Ishikawa (cell line): ENCODE data around the gene CAB39.
A peak's percentile ranks its signal among the peaks of the same experiment; 100 is the strongest.

Experiments
- CEBPB ChIP-seq: IDR thresholded peaks from 2 replicates; pipeline ENCODE4 v1.6.1; 2012
- CREB1 ChIP-seq: IDR thresholded peaks from 2 replicates; pipeline ENCODE4 v1.6.1; 2012; ENCODE audit warnings: low read depth
- EGR1 ChIP-seq: IDR thresholded peaks from 2 replicates; pipeline ENCODE4 v1.6.1; 2012
- EP300 ChIP-seq: IDR thresholded peaks from 2 replicates; pipeline ENCODE4 v1.6.1; 2012; ENCODE audit warnings: borderline replicate concordance
- FOXM1 ChIP-seq: IDR thresholded peaks from 2 replicates; pipeline ENCODE4 v1.6.1; 2012; ENCODE audit warnings: low read depth, borderline replicate concordance
- NFIC ChIP-seq: IDR thresholded peaks from 2 replicates; pipeline ENCODE4 v1.6.1; 2012
- RAD21 ChIP-seq: IDR thresholded peaks from 2 replicates; pipeline ENCODE4 v1.6.1; 2012; ENCODE audit warnings: low read depth
- REST ChIP-seq: IDR thresholded peaks from 2 replicates; pipeline ENCODE4 v1.6.1; 2012; ENCODE audit warnings: low read depth, mild to moderate bottlenecking
- TCF12 ChIP-seq: IDR thresholded peaks from 2 replicates; pipeline ENCODE4 v1.6.1; 2012; ENCODE audit warnings: low read depth
- TEAD4 ChIP-seq: IDR thresholded peaks from 2 replicates; pipeline ENCODE4 v1.6.1; 2012
- ZBTB7A ChIP-seq: IDR thresholded peaks from 2 replicates; pipeline ENCODE4 v1.6.1; 2012; ENCODE audit warnings: low read depth
- TF ChIP-seq, protein P1 (sequence below): IDR thresholded peaks from 2 replicates; pipeline ENCODE4 v1.6.1; 2012
- TF ChIP-seq, protein P2 (sequence below): IDR thresholded peaks from 2 replicates; pipeline ENCODE4 v1.6.1; 2012

The CAB39 gene

DNA sequence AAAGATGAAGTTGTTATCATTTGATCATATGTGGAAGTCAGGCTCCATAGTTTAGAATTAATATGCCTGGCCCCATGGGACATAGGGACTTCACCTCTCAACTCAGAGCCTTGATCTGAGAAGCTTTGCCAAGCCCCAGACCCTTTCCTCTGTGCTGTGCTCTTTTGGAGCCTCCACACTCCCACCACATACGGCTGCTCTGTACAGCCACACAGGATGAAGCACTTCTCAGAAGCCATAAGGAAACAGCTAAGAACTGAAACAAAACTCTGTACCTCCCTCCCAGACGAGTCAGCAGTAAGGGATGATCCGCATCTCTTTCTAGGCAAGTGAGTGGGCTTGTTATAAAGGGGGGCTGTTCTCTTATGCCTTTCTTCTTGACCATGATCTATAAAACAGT is 66.5 kb downstream of the CAB39 start:
- no peak for TF ChIP-seq REST
- no peak for TF ChIP-seq EGR1
- no peak for TF ChIP-seq CEBPB
- TF ChIP-seq NFIC: no peak

GRCh38 chr2:230779607-230780006 is 67.0 kb downstream of the CAB39 start:
- TF ChIP-seq FOXM1: no peak
- no peak for TF ChIP-seq REST
- no peak for TF ChIP-seq CEBPB

GRCh38 chr2:230781130-230781797 is 68.6 kb downstream of the CAB39 start:
- TF ChIP-seq, protein P1, sequence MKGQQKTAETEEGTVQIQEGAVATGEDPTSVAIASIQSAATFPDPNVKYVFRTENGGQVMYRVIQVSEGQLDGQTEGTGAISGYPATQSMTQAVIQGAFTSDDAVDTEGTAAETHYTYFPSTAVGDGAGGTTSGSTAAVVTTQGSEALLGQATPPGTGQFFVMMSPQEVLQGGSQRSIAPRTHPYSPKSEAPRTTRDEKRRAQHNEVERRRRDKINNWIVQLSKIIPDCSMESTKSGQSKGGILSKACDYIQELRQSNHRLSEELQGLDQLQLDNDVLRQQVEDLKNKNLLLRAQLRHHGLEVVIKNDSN: no peak
- TF ChIP-seq, protein P2, sequence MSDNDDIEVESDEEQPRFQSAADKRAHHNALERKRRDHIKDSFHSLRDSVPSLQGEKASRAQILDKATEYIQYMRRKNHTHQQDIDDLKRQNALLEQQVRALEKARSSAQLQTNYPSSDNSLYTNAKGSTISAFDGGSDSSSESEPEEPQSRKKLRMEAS: peak; percentile 44
- TF ChIP-seq NFIC (peak; percentile 66), RAD21 (peak; percentile 9; the same call in 1 of the 2 replicates), FOXM1 (peak; percentile 49; the same call in 1 of the 2 replicates), TEAD4 (peak; percentile 97), CREB1 (no peak), TCF12 (peak; percentile 77), EP300 (peak; percentile 80; the same call in 1 of the 2 replicates), ZBTB7A (no peak), CEBPB (no peak; the same call in 1 of the 2 replicates), EGR1 (no peak), REST (no peak)

- TF ChIP-seq CEBPB (no peak), REST (no peak), TEAD4 (no peak), EGR1 (no peak), TCF12 (no peak), EP300 (no peak)
Observed at GRCh38 chr2:230783101-230783500, 70.5 kb downstream of the CAB39 start.

DNA sequence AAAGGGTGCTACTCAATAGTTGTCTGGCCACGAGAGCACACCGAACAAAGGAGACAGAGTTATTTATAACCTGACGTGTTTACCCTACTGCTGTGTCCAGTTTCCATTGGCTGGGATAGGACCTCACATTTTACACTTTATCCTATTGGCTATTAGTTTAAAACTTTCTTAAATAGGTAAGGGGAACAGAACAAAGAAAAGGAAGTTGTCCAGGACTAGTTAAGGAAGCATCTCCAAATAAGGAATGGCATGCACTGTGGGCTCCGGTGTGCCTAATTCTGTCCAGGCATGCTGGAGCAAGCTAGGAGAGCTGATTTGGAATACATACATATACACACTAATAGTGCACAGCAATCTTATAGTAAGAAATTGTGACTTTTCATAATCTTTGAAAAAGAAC is 72.2 kb downstream of the CAB39 start:
- TF ChIP-seq TCF12 (no peak), EGR1 (no peak), REST (no peak)
- TF ChIP-seq, protein P2: no peak
